HG03469 (cell line): Measurements from ENCODE around the gene SMG6.
"Not testable (repeated sequence)": the region's sequence is repeated elsewhere in the genome, so short reads cannot be mapped to it uniquely, and the experiment has no call there.

Experiments used
- ATAC-seq: cut with Tn5 transposase; IDR thresholded peaks from one replicate; pipeline ENCODE4 v1.9.1; 2021; ENCODE audit warnings: mild to moderate bottlenecking, moderate library complexity, moderate number of reproducible peaks; ENCODE audit not compliant: unreplicated experiment

SMG6 gene

DNA sequence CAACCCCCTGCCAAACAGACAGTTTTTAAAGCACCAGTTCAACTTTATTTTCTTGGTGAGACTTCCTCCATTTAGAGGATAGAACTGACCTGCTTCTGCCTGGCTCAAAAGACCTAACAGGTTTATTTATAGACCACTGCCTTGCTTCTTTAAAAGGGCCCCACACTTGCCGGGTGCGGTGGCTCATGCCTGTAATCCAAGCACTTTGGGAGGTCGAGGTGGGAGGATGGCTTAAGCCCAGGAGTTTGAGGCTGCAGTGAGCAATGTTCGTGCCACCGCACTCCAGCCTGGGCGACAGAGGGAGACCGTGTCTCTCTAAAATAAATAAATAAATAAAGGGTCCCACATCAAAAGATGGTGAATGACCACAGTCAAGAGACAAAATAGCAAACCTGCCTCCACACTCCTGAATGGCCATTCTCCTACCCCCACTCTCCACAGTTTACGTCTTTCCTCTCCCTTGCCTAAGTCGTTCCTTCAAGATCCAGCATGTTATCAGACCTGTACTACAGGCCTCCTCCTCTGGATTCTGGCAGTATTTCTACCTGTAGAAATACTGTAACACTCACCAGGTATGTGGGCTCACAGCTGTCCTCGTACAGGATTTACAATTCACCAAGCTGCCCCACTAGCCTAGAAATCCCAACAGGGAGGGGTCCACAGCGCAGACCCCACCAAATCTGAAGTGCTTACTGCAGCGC, 95.6 kb downstream of the SMG6 start:
- no peak for ATAC-seq

DNA sequence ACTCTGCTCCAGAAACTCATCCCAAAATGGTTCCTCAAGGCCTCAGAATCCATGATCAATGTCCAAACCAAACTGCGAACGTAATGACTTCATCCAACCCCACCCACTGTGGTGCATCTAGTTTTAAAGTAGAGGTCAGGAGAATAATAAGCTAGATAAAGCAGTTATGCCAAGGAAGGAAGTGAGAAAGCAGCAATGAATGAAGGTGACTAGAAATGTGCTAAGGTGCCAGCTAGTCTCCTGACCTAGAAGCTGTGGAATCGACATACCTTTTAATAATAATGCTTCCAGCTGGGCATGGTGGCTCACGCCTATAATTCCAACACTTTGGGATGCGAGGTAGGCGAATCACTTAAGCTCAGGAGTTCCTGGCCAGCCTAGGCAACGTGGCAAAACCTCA, 99.2 kb downstream of the SMG6 start:
- ATAC-seq, result no peak

DNA sequence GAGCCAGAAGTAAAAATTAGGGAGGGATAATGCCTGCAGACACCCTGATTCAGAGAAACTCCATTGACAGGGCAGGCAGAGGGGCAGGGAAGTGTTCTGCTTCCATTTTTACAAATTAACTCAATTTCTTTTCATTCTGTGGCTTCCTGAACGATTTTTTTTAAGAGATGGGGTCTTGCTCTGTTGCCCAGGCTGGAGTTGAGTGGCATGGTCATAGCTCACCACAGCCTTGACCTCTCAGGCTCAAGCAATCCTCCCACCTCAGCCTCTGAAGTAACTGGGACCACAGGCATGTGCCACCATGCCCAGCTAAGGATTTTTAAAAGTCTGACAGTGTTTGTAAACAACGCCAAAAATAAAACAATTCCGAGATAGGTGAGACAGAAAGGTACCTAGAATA, 99.8 kb downstream of the SMG6 start:
- no peak for ATAC-seq

DNA sequence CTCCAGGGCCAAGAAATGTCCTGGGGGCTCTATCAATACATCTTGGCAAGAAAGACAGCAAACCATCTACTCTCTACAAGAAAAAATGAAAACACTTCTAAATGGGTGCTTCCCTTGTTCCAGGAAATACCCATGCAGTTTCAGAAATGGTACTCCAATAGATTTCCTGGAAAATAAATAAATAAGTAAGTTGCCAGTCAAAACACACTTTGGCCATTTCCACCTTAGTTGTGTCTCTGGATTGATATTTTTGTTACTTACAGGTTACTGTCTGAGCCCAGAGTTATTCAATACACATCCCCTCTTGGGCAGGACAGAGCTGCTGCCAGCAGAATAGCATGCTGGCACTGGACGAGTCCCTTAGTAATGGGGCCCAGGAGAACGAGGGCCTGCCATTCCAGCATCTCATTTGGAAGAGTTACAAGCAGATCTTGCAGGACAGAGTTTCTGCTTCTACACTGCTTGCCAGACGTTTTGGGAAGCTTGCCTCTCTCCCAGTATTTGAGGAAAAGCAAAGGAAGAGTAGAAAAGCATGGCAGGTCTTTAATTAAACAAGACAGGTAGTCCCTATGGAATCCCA, 100.5 kb downstream of the SMG6 start:
- no peak for ATAC-seq

DNA sequence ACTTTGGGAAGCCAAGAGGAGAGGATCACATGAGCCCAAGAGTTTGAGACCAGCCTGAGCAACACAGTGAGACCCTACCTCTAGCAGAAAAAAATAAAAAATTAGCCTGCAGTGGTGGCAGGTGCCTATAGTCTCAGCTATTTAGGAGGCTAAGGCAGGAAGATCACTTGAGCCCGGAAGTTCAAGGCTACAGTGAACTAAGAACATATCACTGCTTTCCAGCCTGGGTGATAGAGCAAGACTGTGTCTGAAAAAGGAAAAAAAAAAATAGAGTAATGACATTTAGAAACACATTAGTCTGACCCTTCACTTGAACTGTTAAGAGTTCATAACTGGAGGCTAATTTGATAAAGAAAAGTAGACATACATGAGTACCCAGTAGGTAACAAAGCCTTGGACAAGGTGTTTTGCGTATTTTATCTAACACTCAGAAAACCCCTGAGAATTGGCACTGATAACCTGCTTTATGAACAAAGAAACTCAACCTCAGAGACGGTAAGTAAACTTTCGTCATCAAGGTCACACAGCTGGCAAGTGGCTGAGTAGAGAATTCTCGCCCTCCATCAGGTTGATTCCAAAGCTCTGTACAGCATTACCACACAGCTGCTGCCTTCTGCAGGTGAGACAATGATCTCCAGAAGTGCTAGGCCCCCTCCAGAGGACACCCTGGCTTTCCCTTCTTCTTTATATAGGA, 101.1 kb downstream of the SMG6 start:
- no peak for ATAC-seq

DNA sequence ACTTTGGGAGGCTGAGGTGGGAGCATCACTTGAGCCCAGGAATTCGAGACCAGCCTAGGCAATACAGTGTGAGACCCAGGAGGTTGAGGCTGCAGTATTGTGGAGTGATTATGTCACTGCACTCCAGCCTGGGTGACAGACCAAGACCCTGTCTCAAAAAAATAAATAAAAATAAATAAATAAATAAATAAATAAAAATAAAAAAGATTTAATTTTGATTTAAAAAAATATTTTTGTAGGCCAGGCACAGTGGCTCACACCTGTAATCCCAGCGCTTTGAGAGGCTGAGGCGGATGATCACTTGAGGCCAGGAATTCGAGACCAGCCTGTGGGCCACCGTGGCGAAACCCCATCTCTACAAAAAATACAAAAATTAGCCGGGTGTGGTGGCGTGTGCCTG, 104.2 kb downstream of the SMG6 start:
- ATAC-seq, result not testable (repeated sequence)

DNA sequence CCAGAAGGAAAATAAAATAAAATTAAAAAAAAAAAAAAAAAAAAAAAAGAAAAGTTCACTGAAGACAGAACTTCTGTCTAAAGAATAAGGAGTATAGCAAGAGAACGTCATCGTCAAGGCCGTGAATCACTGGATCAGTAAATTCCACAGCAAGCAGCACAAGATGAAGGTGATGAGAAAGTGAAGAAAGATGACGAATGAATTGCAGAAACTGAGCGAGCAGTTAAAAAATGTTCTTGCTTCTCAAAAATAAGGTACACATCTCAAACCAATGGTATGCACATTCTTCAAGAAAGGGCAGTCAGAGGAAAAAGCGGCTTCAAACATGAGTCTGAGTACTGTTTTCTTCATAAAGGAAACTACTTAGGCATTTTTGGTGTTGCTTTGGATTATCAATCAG, 104.7 kb downstream of the SMG6 start:
- ATAC-seq, result no peak

DNA sequence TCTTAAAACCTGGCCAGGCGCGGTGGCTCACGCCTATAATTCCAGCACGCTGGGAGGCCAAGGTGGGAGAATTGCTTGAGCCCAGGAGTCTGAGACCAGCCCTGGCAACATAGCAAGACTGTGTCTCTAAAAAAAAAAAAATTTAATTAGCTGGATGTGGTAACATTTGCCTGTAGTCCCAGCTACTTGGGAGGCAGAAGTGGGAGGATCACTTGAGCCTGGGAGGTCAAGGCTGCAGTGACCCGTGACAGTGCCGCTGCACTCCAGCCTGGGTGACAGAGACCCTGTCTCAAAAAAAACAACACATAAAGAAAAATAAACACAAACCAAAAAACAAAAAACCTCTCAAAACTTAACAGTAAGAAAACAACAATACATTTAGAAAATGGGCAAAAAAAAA, 106.3 kb downstream of the SMG6 start:
- ATAC-seq, result no peak

DNA sequence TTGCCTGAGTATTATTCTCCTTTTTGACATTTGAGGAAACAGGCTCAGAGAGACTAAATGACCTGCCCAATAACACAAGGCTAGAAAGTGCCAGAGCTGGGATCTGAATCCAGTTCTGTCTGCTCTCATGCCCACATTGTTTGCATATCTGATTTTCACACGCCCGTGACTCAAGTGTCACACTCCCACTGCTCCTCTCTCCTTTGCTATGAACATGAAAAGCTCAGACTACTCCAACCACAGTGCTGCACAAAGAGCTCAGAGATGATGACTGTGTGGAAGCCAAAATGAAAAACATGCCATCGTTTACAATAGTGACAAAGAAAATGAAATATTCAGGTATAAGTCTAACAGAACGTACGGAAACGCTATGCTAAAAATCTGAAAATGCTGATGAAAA, 107.9 kb downstream of the SMG6 start:
- no peak for ATAC-seq

DNA sequence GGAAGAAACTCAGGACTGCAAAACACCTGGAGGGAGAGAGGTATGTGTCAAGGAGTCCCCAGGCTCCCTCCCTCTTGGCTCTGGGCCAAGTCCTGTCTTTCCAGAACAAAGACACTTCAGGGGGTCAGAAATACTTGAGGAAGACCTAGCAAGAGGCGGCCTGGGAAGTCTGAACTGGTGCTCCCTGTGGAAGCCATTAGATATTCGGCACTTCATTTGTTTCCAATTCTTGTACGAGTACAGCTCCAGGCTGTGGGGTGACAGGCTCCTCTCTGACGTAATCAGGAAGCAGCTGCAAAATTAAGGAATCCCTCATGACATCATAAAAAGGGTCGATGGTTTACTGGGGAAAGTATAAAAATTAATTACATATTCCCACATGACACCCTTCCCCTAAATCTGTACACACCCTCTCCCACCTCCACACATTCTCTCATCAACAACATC, 108.7 kb downstream of the SMG6 start:
- no peak for ATAC-seq

DNA sequence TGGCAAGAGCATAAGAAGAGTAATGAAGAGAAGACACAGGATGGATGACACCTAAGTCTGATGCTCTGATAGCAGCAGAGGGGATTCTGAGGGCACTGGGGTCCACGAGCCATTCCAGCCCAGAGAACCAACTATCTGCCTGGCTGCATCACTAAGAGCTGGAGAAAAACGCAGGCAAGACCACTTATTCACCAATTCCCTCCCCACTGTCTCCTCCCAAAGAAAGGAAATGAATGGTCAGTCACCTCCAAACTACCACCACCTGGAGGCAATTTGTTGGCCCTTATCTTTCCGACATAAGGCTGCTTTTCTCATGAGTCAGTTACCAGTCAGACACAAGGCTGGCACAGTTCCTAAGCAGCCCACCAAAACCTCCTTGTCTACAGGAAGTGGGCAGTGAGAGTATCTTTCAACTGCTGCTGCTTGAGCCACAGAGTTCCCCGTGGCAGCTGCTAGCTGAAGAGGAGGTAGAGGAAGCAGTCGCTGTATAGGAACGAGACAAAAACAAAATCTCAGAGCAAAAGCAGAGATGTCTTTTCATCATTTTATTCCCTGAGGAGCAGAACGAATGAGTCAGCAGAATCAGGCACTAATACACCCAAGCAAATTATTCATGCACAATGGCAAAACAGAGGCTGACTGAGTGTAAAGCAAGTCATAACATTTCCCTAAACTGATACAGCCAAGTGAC, 111.1 kb downstream of the SMG6 start:
- no peak for ATAC-seq

DNA sequence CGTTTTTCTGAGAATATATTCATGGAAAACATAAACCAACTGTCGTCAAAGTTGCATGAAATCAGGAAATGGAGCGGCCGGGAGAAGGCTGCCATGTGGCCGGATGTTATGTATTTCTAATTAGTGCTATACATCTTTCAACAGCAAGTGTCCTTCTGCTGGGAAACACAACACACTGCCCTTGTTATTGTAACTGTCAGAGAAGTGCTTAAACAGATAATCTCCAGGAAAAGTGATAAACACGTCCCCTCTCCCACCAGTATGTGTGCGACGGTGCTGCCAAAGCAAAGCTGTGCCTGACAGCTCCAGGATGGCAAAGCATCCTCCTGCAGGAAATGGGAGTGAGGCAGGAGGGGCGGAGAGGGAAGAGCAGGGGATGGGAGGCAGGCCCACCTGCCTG, 111.8 kb downstream of the SMG6 start:
- ATAC-seq, result no peak

DNA sequence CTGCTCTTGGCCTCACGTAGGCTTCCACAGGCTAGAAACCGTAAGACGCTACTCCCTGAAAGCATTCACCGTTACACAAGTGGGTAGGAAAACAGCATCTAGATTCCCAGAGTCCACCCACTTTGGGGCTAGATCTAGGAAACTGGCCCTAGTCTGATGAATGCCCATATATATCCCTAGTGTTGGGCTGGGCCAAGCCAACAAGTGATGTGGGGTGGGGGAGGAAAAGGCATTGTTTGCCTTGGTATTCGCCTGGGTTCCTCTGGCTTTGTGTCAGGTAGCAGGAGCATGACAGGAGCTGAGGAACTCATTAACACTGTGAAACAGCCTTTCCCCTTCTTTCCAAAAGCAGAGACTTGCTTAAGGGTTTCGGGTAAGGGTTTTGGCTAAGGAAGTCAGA, 112.4 kb downstream of the SMG6 start:
- ATAC-seq, result no peak

DNA sequence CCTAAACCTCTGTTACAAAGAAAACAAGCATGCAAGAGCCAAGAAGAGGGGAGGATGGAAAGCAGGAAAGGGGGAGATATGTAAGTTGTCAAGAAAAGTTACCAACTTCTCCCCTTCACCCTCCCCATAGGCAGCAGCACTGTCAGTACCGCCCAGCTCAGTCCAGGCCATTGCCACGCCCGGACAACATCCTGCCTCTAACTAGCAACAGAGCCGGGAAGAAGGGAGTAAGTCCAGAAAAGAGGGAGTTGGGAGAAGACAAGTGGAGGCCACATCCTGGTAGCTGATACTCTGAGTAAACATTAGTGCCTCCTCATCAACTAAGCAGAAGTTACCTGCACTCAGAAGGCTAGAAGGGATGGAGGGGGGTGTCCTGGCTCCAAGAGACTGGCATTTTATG, 113.6 kb downstream of the SMG6 start:
- ATAC-seq, result no peak

DNA sequence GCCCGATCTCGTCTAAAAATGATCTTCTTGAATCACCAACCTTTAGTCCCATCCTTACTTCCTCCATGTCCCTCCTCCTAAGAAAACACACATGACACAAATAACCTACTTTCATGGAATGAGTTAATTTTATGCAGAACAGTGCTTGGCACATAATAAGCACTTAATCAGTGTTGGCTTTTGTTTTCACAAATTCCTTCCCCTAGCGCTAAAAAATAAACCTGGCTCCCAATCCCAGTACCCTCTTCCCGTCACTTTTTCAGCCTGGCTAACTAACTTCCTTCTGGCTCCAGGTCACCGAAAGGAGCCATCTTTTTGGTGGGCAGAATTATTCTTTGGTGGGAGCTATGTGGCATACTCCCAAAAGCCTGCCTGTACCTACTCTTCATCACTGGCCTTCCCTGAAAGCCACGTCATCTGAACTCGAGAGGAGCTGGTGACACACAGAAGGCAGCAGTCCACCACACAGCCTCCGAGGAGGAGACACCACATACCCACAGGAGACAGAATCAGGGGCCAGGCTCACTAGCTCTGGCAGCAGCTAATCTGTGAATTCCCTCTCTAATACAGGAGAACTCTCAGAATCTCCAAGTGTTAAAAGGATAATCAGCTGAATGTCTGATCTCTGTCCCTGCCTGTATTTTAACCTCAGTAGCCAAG, 114.5 kb downstream of the SMG6 start:
- ATAC-seq, result no peak

DNA sequence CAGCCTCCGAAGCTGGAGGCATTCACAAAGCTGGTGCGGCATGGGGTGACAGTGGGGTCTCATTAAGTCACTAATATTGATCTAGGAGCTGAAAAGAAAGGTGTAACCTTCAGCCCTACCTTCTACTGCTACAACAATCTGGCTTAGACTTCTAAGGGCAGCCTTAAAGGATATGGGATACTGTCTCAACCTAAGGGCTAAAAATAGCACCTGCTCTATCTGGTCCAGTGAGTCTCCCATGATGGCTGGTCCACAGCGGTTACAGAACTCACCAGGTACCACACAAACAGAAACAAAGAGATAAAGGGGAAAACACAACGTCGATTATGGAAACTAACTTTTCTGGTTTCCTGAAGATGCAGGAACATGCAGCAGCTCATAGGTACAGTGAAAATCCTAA, 115.8 kb downstream of the SMG6 start:
- ATAC-seq, result no peak

DNA sequence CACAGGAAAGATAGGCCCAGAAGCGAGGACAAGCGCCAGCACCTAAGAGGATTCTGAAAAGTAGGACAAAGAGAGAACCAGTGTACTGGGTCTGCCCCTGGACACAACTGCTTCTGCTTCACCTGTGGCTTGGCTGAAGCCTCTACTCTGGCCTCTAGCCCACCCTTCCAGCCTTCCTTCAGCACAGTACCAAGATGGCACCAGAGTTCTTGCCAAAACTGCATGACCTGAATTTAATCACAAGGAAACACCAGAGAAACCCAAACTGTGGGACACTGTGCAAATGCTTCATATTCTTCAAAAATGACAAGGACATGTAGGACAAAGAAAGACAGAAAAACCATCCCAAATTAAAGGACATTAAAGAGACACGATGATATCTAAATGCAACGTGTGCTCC, 116.6 kb downstream of the SMG6 start:
- no peak for ATAC-seq

DNA sequence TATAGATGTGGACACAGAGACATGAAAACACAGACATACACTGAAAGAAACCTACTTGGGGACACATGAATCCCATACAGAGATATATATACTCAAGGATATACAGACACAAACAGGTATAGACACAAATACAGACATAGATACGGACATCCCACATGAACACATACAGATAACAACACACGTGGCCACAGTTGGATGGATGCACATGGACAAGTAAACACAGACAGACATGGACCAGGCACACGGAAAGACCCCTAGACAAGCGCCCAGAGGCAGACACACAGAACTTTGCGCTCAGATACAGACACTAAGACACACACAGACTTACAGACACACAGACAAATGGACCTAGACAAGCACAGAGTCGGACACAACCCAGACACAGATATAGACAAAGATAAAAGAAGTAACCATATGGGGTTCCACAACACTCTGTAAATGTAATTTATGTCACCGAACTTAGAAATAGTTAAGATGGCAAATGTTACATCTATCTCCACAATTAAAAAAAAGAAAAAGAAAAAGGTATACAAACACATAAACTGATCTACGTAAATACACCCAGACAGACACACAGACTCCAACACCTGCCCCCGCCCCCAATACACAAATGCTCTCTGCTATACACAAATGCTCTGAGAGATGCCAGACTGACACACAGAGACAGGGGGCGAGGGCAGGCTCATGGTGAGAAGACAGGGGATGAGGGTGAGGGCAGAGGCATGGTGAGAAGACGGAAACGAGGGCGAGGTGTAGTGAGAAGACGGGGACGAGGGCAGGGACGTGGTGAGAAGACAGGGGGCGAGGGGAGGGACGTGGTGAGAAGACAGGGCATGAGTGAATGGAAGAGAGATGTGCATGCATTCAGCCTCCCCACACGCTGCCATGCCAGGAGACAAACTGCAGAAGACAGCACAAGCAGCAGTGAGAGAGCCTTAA, 118.3 kb downstream of the SMG6 start:
- ATAC-seq, result no peak

DNA sequence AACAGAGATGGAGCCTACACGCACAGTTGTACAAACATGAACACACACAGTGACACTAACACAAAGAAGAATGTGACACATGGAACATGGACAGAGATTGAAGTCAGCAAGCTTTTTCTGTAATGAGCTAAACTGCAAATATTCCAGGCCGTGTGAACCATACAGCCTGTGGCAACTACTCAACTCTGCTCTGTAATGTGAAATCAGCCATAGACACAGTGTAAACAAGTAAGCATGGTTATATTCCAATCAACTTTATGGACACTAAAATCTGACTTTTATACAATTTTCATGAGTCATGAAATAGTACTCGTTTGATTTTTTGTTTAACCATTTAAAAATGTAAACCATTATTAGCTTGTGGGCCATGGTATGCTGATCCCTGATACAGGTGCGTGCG, 120.2 kb downstream of the SMG6 start:
- no peak for ATAC-seq

DNA sequence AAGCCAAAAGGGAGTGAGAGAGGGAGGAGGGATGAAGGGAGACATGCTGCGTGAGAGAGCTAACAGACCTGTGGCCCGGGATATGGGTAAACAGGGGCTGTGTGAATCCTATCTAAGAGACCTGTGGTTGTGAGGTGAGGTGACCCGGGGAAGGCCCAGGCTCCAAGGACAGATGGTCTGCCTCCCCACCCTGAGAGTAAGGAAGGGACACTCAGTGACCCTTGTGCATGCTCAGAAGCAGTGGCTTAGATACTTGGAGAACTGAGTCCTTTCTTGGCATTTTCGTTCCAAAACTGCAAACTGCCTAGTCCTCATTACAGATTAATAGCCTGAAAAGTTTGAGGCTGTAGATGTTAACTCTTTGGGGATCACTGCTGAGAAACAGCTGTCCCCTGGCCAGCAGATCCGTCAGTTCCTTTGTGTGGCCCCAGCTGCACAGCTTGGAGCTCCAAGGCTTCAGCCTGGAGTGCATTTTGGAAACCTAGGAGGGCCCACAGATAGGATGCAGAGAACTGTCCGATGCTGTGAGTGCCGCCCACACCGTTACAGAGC, 121.6 kb downstream of the SMG6 start:
- ATAC-seq, result no peak
